Nephron progenitor cell (in vitro differentiated cells): ENCODE data around the gene HSPG2.
A peak's percentile ranks its signal among the peaks of the same experiment; 100 is the strongest.
"Not testable (repeated sequence)": the region's sequence is repeated elsewhere in the genome, so short reads cannot be mapped to it uniquely, and the experiment has no call there.

ENCODE experiments used
- DNase-seq: peaks from one replicate; pipeline ENCODE4 v3.0.0; 2021
- H3K27ac Mint-ChIP-seq: 2 replicates; pipeline ENCODE4 v1.8.0; 2021; ENCODE audit warnings: mild to moderate bottlenecking, moderate library complexity, mixed read lengths
- H3K27me3 Mint-ChIP-seq: 2 replicates; pipeline ENCODE4 v1.8.0; 2021; ENCODE audit warnings: mild to moderate bottlenecking, low read depth, mixed read lengths; ENCODE audit not compliant: poor library complexity
- H3K36me3 Mint-ChIP-seq: 2 replicates; pipeline ENCODE4 v1.8.0; 2021; ENCODE audit warnings: low read depth, mixed read lengths
- H3K4me1 Mint-ChIP-seq: 2 replicates; pipeline ENCODE4 v1.8.0; 2021; ENCODE audit warnings: mixed read lengths
- H3K4me3 Mint-ChIP-seq: 2 replicates; pipeline ENCODE4 v1.8.0; 2021; ENCODE audit warnings: mild to moderate bottlenecking, moderate library complexity, mixed read lengths
- H3K9me3 Mint-ChIP-seq: 2 replicates; pipeline ENCODE4 v1.8.0; 2021; ENCODE audit warnings: mild to moderate bottlenecking, moderate library complexity, mixed read lengths
- TF ChIP-seq, protein P1 (sequence below): fragments of 200-600 bp; sonication (generic); IDR thresholded peaks from 2 replicates; pipeline ENCODE4 v1.5.0; 2021; ENCODE audit warnings: antibody characterized with exemption

The HSPG2 gene

DNA sequence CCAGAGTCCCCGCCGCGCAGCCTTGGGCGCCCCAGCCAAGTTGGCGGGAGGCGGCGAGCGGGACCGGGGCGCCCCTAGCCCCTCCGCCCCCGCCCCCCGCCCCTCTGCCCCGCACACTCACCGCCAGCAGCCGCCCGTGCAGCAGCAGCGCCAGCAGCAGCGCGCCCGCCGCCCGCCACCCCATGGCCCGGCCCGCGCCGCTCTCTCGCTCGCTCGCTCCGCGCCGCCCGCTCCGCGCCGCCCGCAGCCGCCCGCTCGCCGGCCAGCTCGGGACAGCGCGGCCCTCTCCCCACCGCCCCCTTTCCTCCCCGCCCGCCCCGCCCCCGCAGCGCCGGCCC is at the start of gene HSPG2:
Gene HSPG2 (minus strand): TSS at position 277 of the 338 bp plus-strand sequence. CDS start 93 bp downstream, at position 184.
- peak within 1 kb of the TSS; percentile 85 for H3K4me3 Mint-ChIP-seq

DNA sequence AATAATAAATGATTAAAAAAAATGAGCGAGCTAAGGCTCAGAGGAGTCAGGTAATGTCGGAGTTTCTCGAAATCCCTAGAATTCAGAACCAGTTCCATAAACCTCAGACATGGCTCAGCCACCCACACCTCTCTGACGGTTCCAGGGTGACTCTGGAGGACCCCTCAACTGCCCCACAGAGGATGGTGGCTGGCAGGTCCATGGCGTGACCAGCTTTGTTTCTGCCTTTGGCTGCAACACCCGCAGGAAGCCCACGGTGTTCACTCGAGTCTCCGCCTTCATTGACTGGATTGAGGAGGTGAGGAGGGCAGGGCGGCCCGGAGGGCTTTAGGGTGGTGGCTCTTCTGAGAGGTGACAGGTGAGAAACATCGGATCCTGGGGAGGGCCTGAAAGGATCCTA is 49.3 kb upstream of the HSPG2 start:
- not testable (repeated sequence) for DNase-seq, H3K4me3 Mint-ChIP-seq, H3K36me3 Mint-ChIP-seq, H3K9me3 Mint-ChIP-seq, H3K27ac Mint-ChIP-seq, H3K27me3 Mint-ChIP-seq, H3K4me1 Mint-ChIP-seq

More for the DNA sequence above, at the start of gene HSPG2:
- peaks cover 8% of the 10 kb centered on the region for H3K27me3 Mint-ChIP-seq
- H3K27ac Mint-ChIP-seq, result peak within 1 kb of the TSS; percentile 31
- DNase-seq, result no peak
- TF ChIP-seq, protein P1, sequence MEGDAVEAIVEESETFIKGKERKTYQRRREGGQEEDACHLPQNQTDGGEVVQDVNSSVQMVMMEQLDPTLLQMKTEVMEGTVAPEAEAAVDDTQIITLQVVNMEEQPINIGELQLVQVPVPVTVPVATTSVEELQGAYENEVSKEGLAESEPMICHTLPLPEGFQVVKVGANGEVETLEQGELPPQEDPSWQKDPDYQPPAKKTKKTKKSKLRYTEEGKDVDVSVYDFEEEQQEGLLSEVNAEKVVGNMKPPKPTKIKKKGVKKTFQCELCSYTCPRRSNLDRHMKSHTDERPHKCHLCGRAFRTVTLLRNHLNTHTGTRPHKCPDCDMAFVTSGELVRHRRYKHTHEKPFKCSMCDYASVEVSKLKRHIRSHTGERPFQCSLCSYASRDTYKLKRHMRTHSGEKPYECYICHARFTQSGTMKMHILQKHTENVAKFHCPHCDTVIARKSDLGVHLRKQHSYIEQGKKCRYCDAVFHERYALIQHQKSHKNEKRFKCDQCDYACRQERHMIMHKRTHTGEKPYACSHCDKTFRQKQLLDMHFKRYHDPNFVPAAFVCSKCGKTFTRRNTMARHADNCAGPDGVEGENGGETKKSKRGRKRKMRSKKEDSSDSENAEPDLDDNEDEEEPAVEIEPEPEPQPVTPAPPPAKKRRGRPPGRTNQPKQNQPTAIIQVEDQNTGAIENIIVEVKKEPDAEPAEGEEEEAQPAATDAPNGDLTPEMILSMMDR, result no peak
- peaks cover 84% of the 10 kb centered on the region for H3K4me1 Mint-ChIP-seq
- H3K9me3 Mint-ChIP-seq, result no peaks in the 10 kb centered on the region
- no peaks in the 10 kb centered on the region for H3K36me3 Mint-ChIP-seq

DNA sequence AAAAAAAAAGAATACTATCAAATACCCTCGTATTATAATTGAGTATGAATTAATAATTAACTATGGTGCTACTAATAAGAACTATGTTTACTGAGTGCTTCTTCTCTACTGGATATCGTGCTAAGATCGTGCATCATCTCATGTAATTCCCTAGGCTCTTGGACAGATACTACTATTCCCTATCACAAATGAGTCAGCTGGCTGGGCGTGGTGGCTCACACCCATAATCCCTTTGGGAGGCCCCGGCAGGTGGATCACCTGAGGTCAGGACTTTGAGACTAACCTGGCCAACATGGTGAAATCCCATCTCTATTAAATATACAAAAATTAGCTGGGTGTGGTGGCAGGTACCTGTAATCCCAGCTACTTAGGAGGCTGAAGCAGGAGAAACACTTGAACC is 48.8 kb upstream of the HSPG2 start:
- not testable (repeated sequence) for H3K4me3 Mint-ChIP-seq, H3K27me3 Mint-ChIP-seq, H3K9me3 Mint-ChIP-seq, DNase-seq, H3K27ac Mint-ChIP-seq, H3K36me3 Mint-ChIP-seq, H3K4me1 Mint-ChIP-seq

DNA sequence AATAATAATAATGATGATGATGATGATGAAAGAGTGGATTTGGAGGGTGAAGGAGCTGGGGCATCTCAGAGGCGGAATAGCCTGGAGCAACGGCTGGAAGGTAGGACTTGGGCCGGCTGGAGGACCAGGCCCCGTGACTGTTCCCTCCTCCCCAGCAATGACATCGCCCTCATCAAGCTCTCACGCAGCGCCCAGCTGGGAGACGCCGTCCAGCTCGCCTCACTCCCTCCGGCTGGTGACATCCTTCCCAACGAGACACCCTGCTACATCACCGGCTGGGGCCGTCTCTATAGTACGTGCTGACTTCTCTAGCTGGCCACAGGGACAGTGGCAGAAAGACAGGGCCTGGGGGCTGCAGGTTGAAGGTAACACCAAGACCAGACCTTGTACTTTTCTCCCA is 46.4 kb upstream of the HSPG2 start:
- H3K9me3 Mint-ChIP-seq, H3K4me3 Mint-ChIP-seq, DNase-seq, H3K27ac Mint-ChIP-seq, H3K36me3 Mint-ChIP-seq, H3K4me1 Mint-ChIP-seq: not testable (repeated sequence)
- H3K27me3 Mint-ChIP-seq, result peaks cover 10% of the 10 kb centered on the region

DNA sequence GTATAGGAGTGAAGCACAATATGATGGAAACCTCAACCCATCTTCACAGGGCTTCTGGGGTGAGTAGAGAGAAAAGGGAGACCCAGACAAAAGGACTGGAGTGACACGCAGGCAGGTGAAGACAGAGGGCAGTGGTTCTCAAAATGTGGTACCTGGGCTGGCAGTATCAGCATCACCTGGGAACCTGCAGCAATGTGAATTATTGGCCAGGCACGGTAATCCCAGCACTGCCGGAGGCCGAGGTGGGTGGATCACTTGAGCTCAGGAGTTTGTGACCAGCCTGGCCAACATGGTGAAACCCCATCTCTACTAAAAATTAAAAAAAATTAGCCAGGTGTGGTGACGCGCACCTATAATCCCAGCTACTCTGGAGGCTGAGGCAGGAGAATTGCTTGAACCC is 45.0 kb upstream of the HSPG2 start:
- DNase-seq, H3K27ac Mint-ChIP-seq: not testable (repeated sequence)

DNA sequence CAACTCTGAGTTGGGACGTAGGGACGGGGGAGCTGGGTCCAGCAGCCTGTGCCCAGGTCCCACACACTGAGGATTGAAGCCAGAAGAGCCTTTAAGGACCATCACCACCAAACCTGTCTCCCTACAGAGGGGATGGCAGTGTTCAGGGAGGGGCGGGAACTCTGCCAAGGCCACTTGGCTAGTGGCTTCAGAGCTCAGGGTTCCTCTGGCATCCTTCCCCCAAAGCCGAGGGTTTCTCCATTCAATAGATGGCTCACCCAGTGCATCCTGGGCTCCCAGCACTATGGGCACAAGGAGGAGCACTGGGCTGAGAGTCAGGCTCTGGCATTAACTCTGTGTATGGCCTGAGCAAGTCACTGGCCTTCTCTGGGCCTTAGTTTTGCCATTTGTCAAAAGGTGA is 44.1 kb upstream of the HSPG2 start:
- not testable (repeated sequence) for H3K27ac Mint-ChIP-seq, H3K36me3 Mint-ChIP-seq, H3K4me3 Mint-ChIP-seq, H3K27me3 Mint-ChIP-seq, DNase-seq, H3K4me1 Mint-ChIP-seq, H3K9me3 Mint-ChIP-seq

More for the DNA sequence above, 45.0 kb upstream of the HSPG2 start:
- not testable (repeated sequence) for H3K9me3 Mint-ChIP-seq, H3K4me3 Mint-ChIP-seq, H3K36me3 Mint-ChIP-seq, H3K27me3 Mint-ChIP-seq, H3K4me1 Mint-ChIP-seq

DNA sequence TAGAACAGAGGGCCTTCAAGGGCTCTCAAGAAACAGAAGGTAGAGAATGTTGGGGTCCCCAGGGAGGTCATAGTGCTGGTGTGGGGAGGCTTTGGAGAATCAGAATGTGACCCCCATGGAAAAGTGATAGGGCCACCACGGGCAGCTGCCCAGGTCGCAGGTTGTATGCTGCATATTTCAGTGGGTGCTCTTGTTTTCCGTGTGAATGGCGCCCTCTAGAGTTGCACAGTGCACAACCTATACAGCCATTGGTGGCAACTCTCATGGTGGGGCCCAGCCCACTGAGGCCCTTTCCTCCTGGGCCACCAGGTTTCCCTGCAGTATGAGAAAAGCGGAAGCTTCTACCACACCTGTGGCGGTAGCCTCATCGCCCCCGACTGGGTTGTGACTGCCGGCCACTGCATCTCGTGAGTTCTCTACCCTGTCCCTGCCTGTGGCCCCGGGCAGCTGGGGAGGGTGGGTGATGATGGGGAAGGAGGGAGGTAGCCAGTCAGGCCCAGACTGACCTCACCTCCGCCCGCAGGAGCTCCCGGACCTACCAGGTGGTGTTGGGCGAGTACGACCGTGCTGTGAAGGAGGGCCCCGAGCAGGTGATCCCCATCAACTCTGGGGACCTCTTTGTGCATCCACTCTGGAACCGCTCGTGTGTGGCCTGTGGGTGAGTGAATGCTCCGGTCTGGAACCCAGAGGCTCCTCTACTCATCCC is 43.6 kb upstream of the HSPG2 start:
- H3K27me3 Mint-ChIP-seq, DNase-seq, H3K36me3 Mint-ChIP-seq, H3K4me1 Mint-ChIP-seq, H3K4me3 Mint-ChIP-seq, H3K9me3 Mint-ChIP-seq, H3K27ac Mint-ChIP-seq: not testable (repeated sequence)

DNA sequence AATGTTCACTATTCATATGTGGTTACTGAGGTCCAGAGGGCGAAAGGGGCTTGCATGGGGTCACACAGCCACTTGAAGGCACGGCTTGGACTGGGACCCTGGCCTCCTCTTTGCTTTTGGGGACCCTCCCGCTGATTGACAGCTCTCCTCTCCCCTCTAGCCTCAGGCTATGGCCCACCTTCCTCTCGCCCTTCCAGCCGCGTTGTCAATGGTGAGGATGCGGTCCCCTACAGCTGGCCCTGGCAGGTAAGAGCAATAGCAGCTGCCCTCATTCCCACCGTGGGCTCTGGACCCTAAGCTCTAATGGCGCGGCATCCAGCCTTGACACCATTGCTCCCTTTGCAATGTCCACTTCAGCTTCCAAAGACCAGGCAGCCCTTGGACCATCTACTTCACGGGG is 41.1 kb upstream of the HSPG2 start:
- not testable (repeated sequence) for H3K4me3 Mint-ChIP-seq, H3K27ac Mint-ChIP-seq, H3K9me3 Mint-ChIP-seq, H3K4me1 Mint-ChIP-seq, DNase-seq, H3K36me3 Mint-ChIP-seq
- H3K27me3 Mint-ChIP-seq, result peaks cover 13% of the 10 kb centered on the region

DNA sequence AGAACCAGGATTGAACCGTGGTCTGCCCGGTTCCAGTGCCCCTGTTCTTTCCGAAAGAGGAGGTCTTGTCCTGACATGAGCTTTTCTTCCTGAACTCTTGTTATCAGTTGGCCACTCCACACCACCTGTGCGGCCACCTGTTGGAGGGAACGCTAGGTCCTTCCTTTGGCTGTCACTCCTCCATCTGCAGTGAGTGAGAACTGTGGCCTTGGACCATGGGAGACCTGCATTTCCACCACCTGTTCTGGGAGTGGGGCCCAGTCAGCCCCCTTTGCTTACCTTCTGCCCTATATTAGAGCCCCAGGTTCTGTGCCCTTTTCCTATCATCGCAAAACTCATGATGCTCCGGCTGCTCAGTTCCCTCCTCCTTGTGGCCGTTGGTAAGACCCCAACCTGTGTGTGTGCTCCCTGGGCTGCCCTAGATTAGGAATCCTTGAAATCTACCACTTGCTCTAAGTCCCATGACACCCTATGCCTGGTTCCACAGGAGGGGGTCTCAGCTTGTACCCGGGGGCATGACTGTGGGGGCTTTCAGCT is 39.7 kb upstream of the HSPG2 start, which contains the start of gene CELA3B:
Gene CELA3B (plus strand): TSS at position 320 of the 537 bp plus-strand sequence. CDS start 18 bp downstream, at position 338.
- not testable (repeated sequence) for H3K4me3 Mint-ChIP-seq, H3K27ac Mint-ChIP-seq, DNase-seq

DNA sequence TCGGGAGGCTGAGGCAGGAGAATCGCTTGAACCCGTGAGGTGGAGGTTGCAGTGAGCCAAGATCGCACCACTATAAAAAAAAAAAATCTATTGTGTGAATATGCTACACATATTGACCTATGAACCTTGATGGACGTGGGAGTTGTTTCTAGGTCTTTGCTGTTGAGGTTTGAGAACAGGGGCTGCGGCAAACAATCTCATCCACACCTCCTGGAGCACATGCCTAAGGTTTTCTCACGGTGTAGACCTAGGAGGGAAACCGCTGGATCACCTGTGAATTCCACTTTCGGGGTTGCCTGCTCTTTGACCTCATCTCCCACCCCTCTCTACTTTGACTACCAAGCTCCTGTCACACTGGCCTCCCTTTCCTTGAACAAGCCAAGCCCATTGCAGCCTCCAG is 38.2 kb upstream of the HSPG2 start:
- DNase-seq, H3K27ac Mint-ChIP-seq, H3K9me3 Mint-ChIP-seq, H3K4me1 Mint-ChIP-seq, H3K36me3 Mint-ChIP-seq, H3K4me3 Mint-ChIP-seq: not testable (repeated sequence)
- peaks cover 12% of the 10 kb centered on the region for H3K27me3 Mint-ChIP-seq

More for the DNA sequence above, 39.7 kb upstream of the HSPG2 start, which contains the start of gene CELA3B:
- H3K36me3 Mint-ChIP-seq, H3K27me3 Mint-ChIP-seq, H3K9me3 Mint-ChIP-seq, H3K4me1 Mint-ChIP-seq: not testable (repeated sequence)

DNA sequence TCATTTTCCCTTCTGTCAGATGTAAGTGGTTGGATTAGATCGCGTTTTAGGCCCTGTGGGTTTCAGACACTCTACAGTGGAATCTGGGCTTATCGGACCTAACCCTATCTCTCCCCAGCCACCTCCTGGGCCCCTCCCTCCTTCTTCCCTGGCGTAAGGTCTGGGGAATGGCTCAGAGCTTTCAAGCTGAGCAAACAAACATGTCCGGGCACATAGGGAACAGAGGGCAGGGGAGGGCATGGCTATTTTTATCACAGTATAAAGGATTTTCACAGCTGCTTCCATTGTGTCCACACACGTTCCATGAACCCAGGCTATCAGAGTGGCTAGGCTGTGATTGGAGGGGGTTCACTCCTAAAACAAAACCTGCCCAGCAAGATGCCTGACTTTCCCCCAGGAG is 37.6 kb upstream of the HSPG2 start:
- H3K4me3 Mint-ChIP-seq, H3K36me3 Mint-ChIP-seq, H3K4me1 Mint-ChIP-seq, H3K9me3 Mint-ChIP-seq, H3K27ac Mint-ChIP-seq, H3K27me3 Mint-ChIP-seq, DNase-seq: not testable (repeated sequence)

DNA sequence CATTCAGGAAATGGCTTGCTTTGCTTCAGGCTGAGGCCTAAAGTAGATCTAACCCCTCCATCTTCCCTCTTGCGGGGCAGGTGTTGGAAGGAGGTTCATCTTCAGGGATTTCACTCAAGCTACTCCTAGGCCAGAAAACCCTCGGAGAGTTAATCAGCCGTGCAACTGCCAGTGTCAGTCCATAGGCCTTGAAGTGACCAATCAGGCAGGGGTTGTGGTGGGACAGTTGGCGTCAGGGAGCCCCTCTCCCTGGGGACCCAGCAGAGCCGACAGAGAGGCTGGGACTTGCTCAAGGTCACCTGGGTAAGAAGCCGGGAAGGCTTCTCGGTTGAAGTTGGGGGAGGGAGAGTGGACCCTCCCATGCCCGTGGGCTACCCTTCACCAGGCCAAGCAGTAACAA is 36.8 kb upstream of the HSPG2 start:
- not testable (repeated sequence) for DNase-seq, H3K4me1 Mint-ChIP-seq, H3K36me3 Mint-ChIP-seq, H3K27me3 Mint-ChIP-seq, H3K4me3 Mint-ChIP-seq, H3K9me3 Mint-ChIP-seq
- H3K27ac Mint-ChIP-seq, result peak overlapping the region; percentile 96

DNA sequence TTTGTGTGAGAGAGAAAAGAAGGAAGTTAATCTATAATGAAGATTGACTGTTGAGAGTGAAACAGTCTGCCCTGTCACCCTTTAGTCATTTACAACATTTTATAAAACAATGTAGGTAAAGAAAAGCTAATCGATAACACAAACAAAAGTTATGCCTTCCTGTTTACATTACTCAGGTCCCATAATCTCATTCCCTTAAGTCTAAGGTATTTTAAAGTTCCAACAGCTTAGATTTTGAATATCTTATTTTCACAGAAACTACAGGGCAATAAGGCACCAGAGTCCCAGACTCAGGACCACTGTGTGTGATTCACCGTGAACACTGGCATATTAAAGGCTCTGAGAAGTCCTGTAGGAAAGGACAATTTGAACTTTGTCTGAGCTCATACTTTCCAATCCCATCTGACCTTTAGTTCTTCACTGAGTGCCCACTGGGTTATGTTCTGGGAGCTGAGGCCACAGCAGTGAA is 35.9 kb upstream of the HSPG2 start:
- DNase-seq, result not testable (repeated sequence)

DNA sequence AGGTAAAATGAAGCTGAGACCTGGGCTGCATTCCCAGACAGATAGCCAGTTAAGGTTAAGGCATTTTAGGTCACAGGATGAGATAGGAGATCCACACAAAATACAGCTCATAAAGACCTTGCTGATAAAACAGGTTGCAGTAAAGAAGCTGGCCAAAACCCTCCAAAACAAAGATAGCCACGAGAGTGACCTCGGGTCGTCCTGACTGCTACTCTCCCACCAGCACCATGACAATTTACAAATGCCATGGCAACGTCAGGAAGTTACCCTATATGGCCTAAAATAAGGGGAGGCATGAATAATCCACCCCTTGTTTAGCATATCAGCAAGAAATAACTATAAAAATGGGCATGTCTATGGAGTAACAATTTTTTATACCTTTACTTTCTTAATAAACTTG is 33.4 kb upstream of the HSPG2 start:
- H3K27ac Mint-ChIP-seq, H3K4me3 Mint-ChIP-seq, H3K9me3 Mint-ChIP-seq, H3K27me3 Mint-ChIP-seq, H3K36me3 Mint-ChIP-seq, DNase-seq: not testable (repeated sequence)
- peaks cover 22% of the 10 kb centered on the region for H3K4me1 Mint-ChIP-seq

More for the DNA sequence above, 35.9 kb upstream of the HSPG2 start:
- not testable (repeated sequence) for H3K9me3 Mint-ChIP-seq, H3K27ac Mint-ChIP-seq, H3K4me3 Mint-ChIP-seq, H3K27me3 Mint-ChIP-seq, H3K36me3 Mint-ChIP-seq
- peaks cover 16% of the 10 kb centered on the region for H3K4me1 Mint-ChIP-seq
